HG03280 (cell line): ENCODE results near the gene R3HDM1.
A peak's percentile ranks its signal among the peaks of the same experiment; 100 is the strongest.
"Not testable (repeated sequence)": the region's sequence is repeated elsewhere in the genome, so short reads cannot be mapped to it uniquely, and the experiment has no call there.

Source experiments
- ATAC-seq: cut with Tn5 transposase; IDR thresholded peaks from one replicate; pipeline ENCODE4 v1.9.1; 2021; ENCODE audit warnings: mild to moderate bottlenecking, moderate library complexity; ENCODE audit not compliant: unreplicated experiment

Gene R3HDM1

GRCh38 chr2:135637456-135638087 is 106.3 kb downstream of the R3HDM1 start:
- no peak for ATAC-seq

DNA sequence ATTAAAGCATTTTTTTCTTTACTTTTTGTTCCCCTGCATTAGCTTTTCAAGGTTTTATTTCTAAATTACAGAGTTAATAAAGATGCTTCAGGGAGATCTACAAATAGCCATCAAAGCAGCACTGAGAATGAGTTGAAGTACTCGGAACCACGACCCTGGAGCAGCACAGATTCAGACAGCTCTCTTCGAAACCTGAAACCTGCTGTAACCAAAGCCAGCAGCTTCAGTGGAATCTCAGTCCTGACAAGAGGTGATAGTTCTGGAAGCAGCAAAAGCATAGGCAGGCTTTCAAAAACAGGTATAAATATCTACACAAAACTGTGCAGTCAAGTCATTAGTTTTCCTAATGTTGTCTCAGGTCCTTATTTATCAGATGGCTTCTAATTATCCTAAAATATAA is 107.5 kb downstream of the R3HDM1 start:
- no peak for ATAC-seq

GRCh38 chr2:135641156-135642068 is 110.1 kb downstream of the R3HDM1 start:
- no peak for ATAC-seq

- ATAC-seq, result no peak
Measured at GRCh38 chr2:135647836-135648579, 116.7 kb downstream of the R3HDM1 start.

DNA sequence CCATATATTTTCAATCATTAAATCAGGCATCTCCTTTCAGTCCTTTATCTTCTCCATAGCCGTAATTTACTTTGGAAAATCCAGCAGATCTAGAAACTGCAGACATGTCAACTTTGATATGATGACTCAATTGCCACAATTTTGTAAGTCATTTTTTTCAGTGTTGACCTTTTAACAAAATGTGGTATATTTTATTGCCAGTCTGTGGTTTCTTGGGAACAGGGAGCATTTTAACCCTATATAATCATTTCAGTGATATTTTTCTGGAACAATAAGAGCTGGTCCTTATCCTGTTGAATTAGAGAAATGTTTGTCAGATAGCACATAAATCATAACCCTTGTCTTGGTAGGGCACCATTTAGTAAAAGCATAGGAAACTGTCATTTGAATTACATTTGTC is 119.4 kb downstream of the R3HDM1 start:
- no peak for ATAC-seq

GRCh38 chr2:135651717-135652116 is 120.4 kb downstream of the R3HDM1 start:
- no peak for ATAC-seq

DNA sequence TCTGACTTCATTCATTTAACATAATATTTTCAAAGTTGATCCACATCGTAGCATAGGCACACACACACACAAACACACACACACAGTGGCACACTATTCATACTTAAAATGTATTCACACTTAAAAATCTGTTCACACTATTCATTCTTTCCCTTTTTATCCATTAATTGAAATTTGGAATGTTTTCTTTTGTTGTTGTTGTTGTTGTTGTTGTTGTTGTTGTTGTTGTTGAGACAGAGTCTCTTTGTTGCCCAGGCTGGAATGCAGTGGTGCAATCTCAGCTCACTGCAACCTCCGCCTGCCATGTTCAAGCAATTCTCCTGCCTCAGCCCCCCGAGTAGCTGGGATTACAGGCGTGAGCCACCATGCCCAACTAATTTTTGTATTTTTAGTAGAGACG is 123.0 kb downstream of the R3HDM1 start:
- not testable (repeated sequence) for ATAC-seq

GRCh38 chr2:135657806-135658582 is 126.7 kb downstream of the R3HDM1 start:
- no peak for ATAC-seq

DNA sequence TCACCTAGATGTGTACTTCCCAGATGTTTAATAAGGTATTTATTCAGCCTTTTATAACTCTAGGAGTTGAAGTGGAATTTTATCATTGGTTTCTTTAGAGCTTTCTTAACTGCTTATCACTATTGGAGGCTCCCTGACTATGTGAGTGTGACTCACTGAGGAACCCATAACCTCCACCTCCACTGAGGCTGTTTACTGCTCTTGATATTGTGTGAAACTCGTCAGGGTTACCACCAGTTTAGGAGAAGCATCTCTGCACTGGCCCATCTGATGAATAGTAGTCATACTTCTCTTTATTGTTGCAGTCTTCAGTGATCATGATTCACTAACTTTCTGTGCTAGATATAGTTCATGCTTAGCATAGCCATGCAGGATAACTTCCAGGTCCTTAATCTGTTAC is 130.8 kb downstream of the R3HDM1 start:
- ATAC-seq, result no peak

- ATAC-seq, result no peak
Measured at GRCh38 chr2:135663148-135663700, 131.9 kb downstream of the R3HDM1 start.

DNA sequence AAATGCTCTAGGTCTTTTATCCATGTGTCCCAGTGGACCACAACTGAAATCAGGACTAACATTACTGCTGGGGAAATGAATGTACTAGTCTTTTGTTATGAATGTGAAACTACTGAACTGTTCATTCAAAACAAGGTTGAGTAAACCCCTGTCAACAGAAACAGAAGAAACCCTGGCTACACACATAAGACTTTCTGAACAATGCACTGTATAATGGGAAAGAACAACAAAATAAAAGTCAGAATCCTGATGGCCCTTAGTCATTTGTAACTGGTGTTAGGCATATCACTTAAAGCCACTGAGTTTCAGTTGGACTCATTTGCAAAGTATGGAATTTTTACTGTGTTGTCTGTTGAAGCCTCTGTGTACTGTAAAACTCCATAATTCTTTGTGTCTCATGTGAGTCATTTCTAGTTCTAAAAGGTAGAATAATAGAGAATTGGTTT is 133.4 kb downstream of the R3HDM1 start:
- ATAC-seq, result peak; percentile 83

GRCh38 chr2:135667045-135667444 is 135.8 kb downstream of the R3HDM1 start:
- ATAC-seq, result no peak

DNA sequence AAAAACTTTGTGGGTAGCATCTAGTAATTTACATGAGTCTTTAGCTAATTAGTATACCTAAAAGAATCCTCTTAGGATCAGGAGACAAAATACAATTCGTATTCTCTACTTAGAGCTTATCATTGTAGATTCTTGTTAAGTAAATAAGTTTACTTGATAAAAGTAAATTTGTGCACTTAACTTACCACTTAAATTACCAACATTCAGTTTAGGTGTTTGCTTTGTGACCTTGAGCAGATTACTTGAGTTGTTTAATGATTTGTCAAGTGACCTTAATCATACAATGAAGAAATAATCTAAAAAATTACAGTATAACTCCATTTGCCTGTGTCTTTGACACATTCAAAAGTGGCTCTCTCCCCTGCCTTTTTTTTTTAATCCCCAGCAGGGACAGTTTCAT is 143.2 kb downstream of the R3HDM1 start:
- no peak for ATAC-seq

GRCh38 chr2:135676031-135676430 is 144.7 kb downstream of the R3HDM1 start:
- no peak for ATAC-seq

- ATAC-seq, result no peak
Measured at GRCh38 chr2:135679125-135679524, 147.8 kb downstream of the R3HDM1 start.

DNA sequence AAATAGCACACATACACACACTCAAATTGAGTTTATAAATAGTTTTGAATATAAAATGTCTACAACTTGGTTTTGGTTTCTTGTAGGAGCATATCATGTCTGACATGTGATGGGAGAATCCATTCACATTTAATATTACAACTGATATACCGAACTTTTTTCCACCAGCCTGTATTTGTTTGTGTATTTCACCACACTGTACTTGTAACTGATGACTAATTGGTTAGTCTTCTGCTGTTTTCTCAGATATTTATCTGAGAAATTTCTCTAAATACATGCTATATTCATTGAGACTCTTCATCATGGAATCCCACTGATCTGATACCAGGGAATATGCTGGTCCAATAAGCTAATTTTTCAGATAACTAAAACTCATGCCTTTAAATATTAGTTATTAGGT is 154.1 kb downstream of the R3HDM1 start:
- no peak for ATAC-seq

GRCh38 chr2:135688978-135689377 is 157.7 kb downstream of the R3HDM1 start:
- no peak for ATAC-seq

DNA sequence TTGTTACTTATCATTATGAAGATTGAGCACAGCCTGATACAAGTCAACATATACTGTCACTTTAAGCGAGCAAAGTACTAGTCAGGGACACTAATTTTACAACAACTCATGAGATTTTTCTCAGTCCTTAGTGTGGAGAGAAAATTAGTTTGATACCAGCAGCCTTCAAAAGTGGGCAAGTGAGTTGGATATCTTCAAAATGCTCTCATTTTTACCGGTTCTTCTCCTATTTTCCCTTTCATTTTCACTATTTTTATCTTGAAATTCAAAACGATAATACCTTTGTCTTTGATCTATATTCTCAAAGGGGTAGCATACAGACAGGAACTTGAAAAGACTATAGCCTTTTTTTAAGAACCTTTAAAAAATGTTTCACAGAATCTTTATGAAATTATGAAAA is 158.4 kb downstream of the R3HDM1 start:
- ATAC-seq, result no peak

- ATAC-seq, result no peak
Measured at GRCh38 chr2:135694711-135695110, 163.4 kb downstream of the R3HDM1 start.

DNA sequence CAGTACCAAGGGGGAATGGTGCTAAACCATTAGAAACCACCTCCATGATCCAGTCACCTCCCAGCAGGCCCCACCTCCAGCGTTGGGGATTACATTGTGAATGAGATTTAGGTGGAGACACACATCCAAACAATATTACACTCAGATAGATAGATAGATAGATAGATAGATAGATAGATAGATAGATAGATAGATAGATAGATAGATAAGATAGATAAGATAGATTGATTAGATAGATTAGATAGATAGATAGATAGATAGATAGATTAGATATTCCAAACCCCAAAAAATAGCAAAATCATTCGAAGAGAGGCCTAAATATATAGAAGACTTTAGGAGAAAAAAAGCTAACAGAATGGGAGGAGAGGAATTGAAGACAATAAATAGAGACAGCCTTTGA is 167.6 kb downstream of the R3HDM1 start:
- no peak for ATAC-seq
